Small intestine (tissue), 7 donors: ENCODE results near the gene EXOG. TPM values are rescaled to one million over a fixed set of nuclear protein-coding genes. Genes with fewer than 3 reads are reported as not detected.
"Not testable (repeated sequence)": the region's sequence is repeated elsewhere in the genome, so short reads cannot be mapped to it uniquely, and the experiment has no call there.

Source experiments
- DNase-seq, 2 donors: peaks; one replicate each; pipeline versions ENCODE4 v3.0.0 to v3.0.0-alpha.2; 2013
- FAIRE-seq: peaks from 2 replicates; lab custom pipeline; 2012; peaks lifted over from hg19 to GRCh38; lab: Jason Lieb, UNC
- H3K27ac ChIP-seq, 3 donors: one replicate each; pipeline ENCODE4 v1.5.1; 2013; ENCODE audit warnings: low read length in 2 of 3, mild to moderate bottlenecking in 2 of 3, control low read depth in 1 of 3, inconsistent platforms in 1 of 3, low read depth in 1 of 3, moderate library complexity in 1 of 3
- H3K27me3 ChIP-seq, 3 donors: one replicate each; pipeline ENCODE4 v1.6.1; 2013; ENCODE audit warnings: low read length in 3 of 3, inconsistent platforms in 1 of 3; ENCODE audit not compliant: control insufficient read depth in 3 of 3, insufficient read depth in 3 of 3
- H3K36me3 ChIP-seq, 3 donors: one replicate each; pipeline ENCODE4 v1.6.1; 2013; ENCODE audit warnings: low read length in 3 of 3, inconsistent platforms in 1 of 3, low read depth in 1 of 3, mild to moderate bottlenecking in 1 of 3, moderate library complexity in 1 of 3; ENCODE audit not compliant: control insufficient read depth in 3 of 3, insufficient read depth in 2 of 3
- H3K4me1 ChIP-seq, 3 donors: one replicate each; pipeline ENCODE4 v1.6.1; 2013; ENCODE audit warnings: low read length in 2 of 3, inconsistent platforms in 1 of 3, low read depth in 1 of 3, mild to moderate bottlenecking in 1 of 3, moderate library complexity in 1 of 3; ENCODE audit not compliant: control insufficient read depth in 3 of 3, insufficient read depth in 2 of 3
- H3K4me3 ChIP-seq, 3 donors: one replicate each; pipeline ENCODE4 v1.5.1; 2013; ENCODE audit warnings: low read length in 3 of 3, control low read depth in 1 of 3, inconsistent platforms in 1 of 3, low read depth in 1 of 3, mild to moderate bottlenecking in 1 of 3, moderate library complexity in 1 of 3
- H3K9me3 ChIP-seq, 2 donors: one replicate each; pipeline ENCODE4 v1.6.1; 2013; ENCODE audit warnings: low read depth in 1 of 2, low read length in 1 of 2; ENCODE audit not compliant: control insufficient read depth in 2 of 2, insufficient read depth in 1 of 2
- WGBS, 3 donors: extraction: QIAGEN DNeasy Blood & Tissue Kit; methylation state at CpG; one replicate each; pipeline ENCODE4 v1.1.7; 2013; 5-methylcytosine and 5-hydroxymethylcytosine counted together
- polyA plus RNA-seq, 4 donors: library from polyadenylated mRNA; stranded (reverse) in 3 of 4; unstranded in 1 of 4; fragments of 200-250 nt in 3 of 4; fragments of 120-200 nt in 1 of 4; gene quantifications; one replicate each; pipeline versions ENCODE4 v1.2.1 to v1.2.3, GENCODE V29; 2013
- donor health status: healthy with polysubstance abuse.
- donor health status: control.
- donor health status: control.
- donor health status: Bipolar disorder and iron deficiency.
- donor health status: healthy.

The EXOG gene
- polyA plus RNA-seq, 4 donors: 1.3 to 9.3 (median 3.7) TPM

- no peaks in the 10 kb centered on the region for H3K27me3 ChIP-seq
- no peak overlapping the region for H3K27ac ChIP-seq
- no peaks in the 10 kb centered on the region for H3K36me3 ChIP-seq
- no peak for FAIRE-seq
- H3K4me1 ChIP-seq: no peaks in the 10 kb centered on the region
- H3K4me3 ChIP-seq: no peak overlapping the region
- DNase-seq: no peak
- WGBS, 3 donors: 67 to 80% (median 70%) methylated on average over 9 to 10 of the region's 10 CpGs
- no peaks in the 10 kb centered on the region for H3K9me3 ChIP-seq
Measured at GRCh38 chr3:38561746-38562466, 65.8 kb downstream of the EXOG start.

GRCh38 chr3:38562467-38562925, 66.4 kb downstream of the EXOG start:
- FAIRE-seq: no peak
- WGBS, 3 donors: 95 to 100% (median 98%) methylated on average over 7 of the region's 7 CpGs
- no peak for DNase-seq

GRCh38 chr3:38563070-38563885, 67.1 kb downstream of the EXOG start:
- H3K27ac ChIP-seq: no peak overlapping the region
- WGBS, 3 donors: 83 to 89% (median 87%) methylated on average over 15 of the region's 15 CpGs
- no peak for FAIRE-seq
- no peaks in the 10 kb centered on the region for H3K36me3 ChIP-seq
- no peaks in the 10 kb centered on the region for H3K4me1 ChIP-seq
- no peaks in the 10 kb centered on the region for H3K9me3 ChIP-seq
- H3K27me3 ChIP-seq: no peaks in the 10 kb centered on the region
- no peak overlapping the region for H3K4me3 ChIP-seq
- no peak for DNase-seq

More at GRCh38 chr3:38562467-38562925, 66.4 kb downstream of the EXOG start:
- Histone ChIP-seq H3K36me3 (no peaks in the 10 kb centered on the region), H3K27ac (no peak overlapping the region), H3K9me3 (no peaks in the 10 kb centered on the region), H3K27me3 (no peaks in the 10 kb centered on the region), H3K4me3 (no peak overlapping the region), H3K4me1 (no peaks in the 10 kb centered on the region)

GRCh38 chr3:38563886-38564270, 67.7 kb downstream of the EXOG start:
- H3K9me3 ChIP-seq: no peaks in the 10 kb centered on the region
- no peak for FAIRE-seq
- H3K4me1 ChIP-seq: no peaks in the 10 kb centered on the region
- no peak for DNase-seq
- WGBS, 3 donors: 84 to 90% (median 88%) methylated on average over 10 of the region's 10 CpGs
- H3K27ac ChIP-seq: no peak overlapping the region
- no peak overlapping the region for H3K4me3 ChIP-seq
- no peaks in the 10 kb centered on the region for H3K27me3 ChIP-seq
- no peaks in the 10 kb centered on the region for H3K36me3 ChIP-seq

GRCh38 chr3:38564631-38565338, 68.6 kb downstream of the EXOG start:
- no peaks in the 10 kb centered on the region for H3K27me3 ChIP-seq
- H3K9me3 ChIP-seq: no peaks in the 10 kb centered on the region
- no peak overlapping the region for H3K27ac ChIP-seq
- H3K4me3 ChIP-seq: no peak overlapping the region
- FAIRE-seq (no peak), DNase-seq (no peak)
- no peaks in the 10 kb centered on the region for H3K4me1 ChIP-seq
- WGBS, 3 donors: 90 to 94% (median 92%) methylated on average over 6 of the region's 6 CpGs
- no peaks in the 10 kb centered on the region for H3K36me3 ChIP-seq

- DNase-seq: no peak
- no peak overlapping the region for H3K4me3 ChIP-seq
- 83 to 91% (median 87%) methylated on average over 13 of the region's 13 CpGs for WGBS, 3 donors
- H3K27me3 ChIP-seq: no peaks in the 10 kb centered on the region
- no peak overlapping the region for H3K27ac ChIP-seq
- H3K9me3 ChIP-seq: no peaks in the 10 kb centered on the region
- H3K36me3 ChIP-seq: no peaks in the 10 kb centered on the region
- no peak for FAIRE-seq
- H3K4me1 ChIP-seq: no peaks in the 10 kb centered on the region
Measured at GRCh38 chr3:38565339-38566214, 69.4 kb downstream of the EXOG start.

- DNase-seq (no peak), FAIRE-seq (no peak)
- no peaks in the 10 kb centered on the region for H3K27me3 ChIP-seq
- H3K9me3 ChIP-seq: no peaks in the 10 kb centered on the region
- 91 to 98% (median 93%) methylated on average over 13 of the region's 13 CpGs for WGBS, 3 donors
- H3K36me3 ChIP-seq: no peaks in the 10 kb centered on the region
- H3K27ac ChIP-seq: no peak overlapping the region
- H3K4me1 ChIP-seq: no peaks in the 10 kb centered on the region
- H3K4me3 ChIP-seq: no peak overlapping the region
Measured at GRCh38 chr3:38566215-38566528, 70.0 kb downstream of the EXOG start.

- H3K9me3 ChIP-seq, H3K27ac ChIP-seq, DNase-seq, H3K4me3 ChIP-seq, FAIRE-seq, H3K36me3 ChIP-seq, H3K4me1 ChIP-seq, H3K27me3 ChIP-seq: not testable (repeated sequence)
- WGBS, 3 donors: 68 to 81% (median 75%) methylated on average over 7 of the region's 7 CpGs
Measured at GRCh38 chr3:38566794-38567193, 70.7 kb downstream of the EXOG start.
